ENCODE results near the gene ATP8A1.

Gene ATP8A1

GRCh38 chr4:42436928-42437565, 219.9 kb downstream of the ATP8A1 start:
- Histone ChIP-seq H3K27ac (no peak overlapping the region), H3K9me3 (ENCODE audit: severe bottlenecking) (no peaks in the 10 kb centered on the region), H3K4me3 (ENCODE audit: low read depth, low read length) (no peak overlapping the region), H3K27me3 (ENCODE audit: insufficient read depth, low read depth, severe bottlenecking) (no peaks in the 10 kb centered on the region), H3K36me3 (no peaks in the 10 kb centered on the region; the same call in 1 of the 2 replicates)
- no peak for TF ChIP-seq CTCF (IDR thresholded peaks at IDR 0.05; ENCODE audit: low read depth, low read length)
- DNase-seq = no peak

- DNase-seq = no peak
- H3K4me3 ChIP-seq (ENCODE audit: low read depth, low read length) = no peak overlapping the region
- no peaks in the 10 kb centered on the region for H3K27me3 ChIP-seq (ENCODE audit: insufficient read depth, low read depth, severe bottlenecking)
- no peak for TF ChIP-seq CTCF (IDR thresholded peaks at IDR 0.05; ENCODE audit: low read depth, low read length)
- H3K27ac ChIP-seq = no peak overlapping the region
- no peaks in the 10 kb centered on the region; the same call in 1 of the 2 replicates for H3K36me3 ChIP-seq
- no peaks in the 10 kb centered on the region for H3K9me3 ChIP-seq (ENCODE audit: severe bottlenecking)
Measured at GRCh38 chr4:42428036-42428435, 228.9 kb downstream of the ATP8A1 start.

- no peak for DNase-seq
- Histone ChIP-seq H3K36me3 (peaks cover 12% of the 10 kb centered on the region), H3K27me3 (ENCODE audit: insufficient read depth, low read depth, severe bottlenecking) (no peaks in the 10 kb centered on the region), H3K9me3 (ENCODE audit: severe bottlenecking) (no peaks in the 10 kb centered on the region), H3K4me3 (ENCODE audit: low read depth, low read length) (no peak overlapping the region), H3K27ac (no peak overlapping the region)
- TF ChIP-seq CTCF (IDR thresholded peaks at IDR 0.05; ENCODE audit: low read depth, low read length) = no peak
Measured at GRCh38 chr4:42425146-42426065, 231.5 kb downstream of the ATP8A1 start.

- Histone ChIP-seq H3K9me3 (ENCODE audit: severe bottlenecking) (no peaks in the 10 kb centered on the region), H3K27me3 (ENCODE audit: insufficient read depth, low read depth, severe bottlenecking) (no peaks in the 10 kb centered on the region), H3K4me3 (ENCODE audit: low read depth, low read length) (no peak overlapping the region), H3K27ac (no peak overlapping the region), H3K36me3 (peaks cover 12% of the 10 kb centered on the region)
- DNase-seq = no peak
- no peak for TF ChIP-seq CTCF (IDR thresholded peaks at IDR 0.05; ENCODE audit: low read depth, low read length)
Measured at GRCh38 chr4:42420140-42420539, 236.8 kb downstream of the ATP8A1 start.

- Histone ChIP-seq H3K27ac (no peak overlapping the region), H3K27me3 (ENCODE audit: insufficient read depth, low read depth, severe bottlenecking) (no peaks in the 10 kb centered on the region), H3K9me3 (ENCODE audit: severe bottlenecking) (no peaks in the 10 kb centered on the region), H3K4me3 (ENCODE audit: low read depth, low read length) (no peak overlapping the region), H3K36me3 (peaks cover 10% of the 10 kb centered on the region)
- TF ChIP-seq CTCF (IDR thresholded peaks at IDR 0.05; ENCODE audit: low read depth, low read length) = no peak
- no peak for DNase-seq
Measured at GRCh38 chr4:42417550-42417949, 239.4 kb downstream of the ATP8A1 start.

Measured in WERI-Rb-1 (cell line).